DMS153 treated with DMSO at 0.1 percent for 48 hours (cell line): ENCODE measurements around the gene PKD2.

Source experiments
- DNase-seq: peaks from one replicate; lab custom pipeline; 2025; ENCODE audit not compliant: unreplicated experiment; lab: John Stamatoyannopoulos, UW

The PKD2 gene

DNA sequence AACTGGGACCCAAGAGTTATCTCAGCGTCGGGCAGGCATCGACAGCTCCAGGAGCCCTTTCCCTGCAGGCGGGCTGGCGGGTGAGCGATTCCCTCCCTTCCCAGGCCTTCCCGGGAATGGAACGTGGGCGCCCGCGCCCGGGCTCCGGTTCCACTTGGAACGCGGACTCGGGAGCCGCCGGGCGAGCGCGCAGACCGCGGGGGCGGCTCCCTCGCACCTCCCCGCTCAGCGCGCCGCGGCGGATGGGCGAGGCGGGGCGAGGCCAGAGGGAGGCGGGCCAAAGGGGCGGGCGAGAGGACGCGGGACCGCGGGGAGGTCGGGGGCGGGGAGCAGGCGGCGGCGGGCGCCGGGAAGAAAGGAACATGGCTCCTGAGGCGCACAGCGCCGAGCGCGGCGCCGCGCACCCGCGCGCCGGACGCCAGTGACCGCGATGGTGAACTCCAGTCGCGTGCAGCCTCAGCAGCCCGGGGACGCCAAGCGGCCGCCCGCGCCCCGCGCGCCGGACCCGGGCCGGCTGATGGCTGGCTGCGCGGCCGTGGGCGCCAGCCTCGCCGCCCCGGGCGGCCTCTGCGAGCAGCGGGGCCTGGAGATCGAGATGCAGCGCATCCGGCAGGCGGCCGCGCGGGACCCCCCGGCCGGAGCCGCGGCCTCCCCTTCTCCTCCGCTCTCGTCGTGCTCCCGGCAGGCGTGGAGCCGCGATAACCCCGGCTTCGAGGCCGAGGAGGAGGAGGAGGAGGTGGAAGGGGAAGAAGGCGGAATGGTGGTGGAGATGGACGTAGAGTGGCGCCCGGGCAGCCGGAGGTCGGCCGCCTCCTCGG, at the start of gene PKD2:
Gene PKD2 (plus strand): TSS at position 332 of the 818 bp plus-strand sequence. CDS start 99 bp downstream, at position 431.
- DNase-seq = peak; percentile 35

DNA sequence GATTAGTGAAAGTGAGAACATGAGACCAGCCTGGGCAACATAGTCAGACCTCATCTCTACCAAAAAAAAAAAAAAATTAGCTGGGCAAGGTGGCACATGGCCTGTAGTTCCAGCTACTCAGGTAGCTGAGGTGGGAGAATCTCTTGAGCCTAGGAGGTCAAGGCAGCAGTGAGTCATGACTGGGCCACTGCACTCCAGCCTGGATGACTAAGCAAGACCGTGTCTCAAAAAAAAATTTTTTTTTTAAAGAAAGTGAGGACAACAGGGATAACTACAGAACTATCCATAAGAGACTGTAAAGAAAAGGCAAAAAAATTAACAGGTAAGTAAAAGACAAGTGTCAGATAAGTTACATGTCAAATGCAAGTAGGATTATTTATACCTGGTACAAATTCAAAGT, 45.4 kb upstream of the PKD2 start:
- DNase-seq = no peak

DNA sequence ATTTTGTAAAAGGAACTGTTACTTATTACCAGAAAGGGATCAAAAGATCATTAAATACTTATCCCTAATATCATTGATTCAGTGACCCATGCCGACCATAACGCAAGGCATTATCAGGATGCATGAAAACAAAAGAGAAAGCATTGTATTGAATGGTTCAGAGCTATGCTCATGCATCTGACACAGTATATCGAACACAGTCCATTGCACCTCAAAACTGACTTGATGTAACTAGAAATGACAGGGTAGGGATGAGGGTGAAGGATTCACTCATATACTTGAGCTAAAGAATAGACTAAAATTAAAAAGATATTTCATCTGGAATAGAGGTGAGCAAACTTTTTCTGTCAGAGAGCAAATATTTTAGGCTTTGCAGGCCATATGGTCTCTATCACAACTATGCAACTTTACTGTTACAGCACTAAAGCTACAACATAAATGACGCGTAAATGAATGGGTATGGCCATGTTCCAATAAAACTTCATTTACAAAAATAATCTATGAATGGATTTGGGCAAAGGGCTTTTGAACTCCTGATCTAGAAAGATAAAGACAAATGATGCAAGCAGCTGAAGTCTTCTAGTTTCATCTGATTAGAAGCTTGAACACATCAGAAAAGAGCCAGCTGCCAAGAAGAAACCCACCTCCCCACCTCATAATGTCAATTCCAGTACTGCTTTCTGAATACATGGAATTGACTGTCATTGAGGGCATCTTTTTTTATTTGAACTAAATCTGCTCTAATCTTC, 44.9 kb upstream of the PKD2 start:
- DNase-seq = no peak

DNA sequence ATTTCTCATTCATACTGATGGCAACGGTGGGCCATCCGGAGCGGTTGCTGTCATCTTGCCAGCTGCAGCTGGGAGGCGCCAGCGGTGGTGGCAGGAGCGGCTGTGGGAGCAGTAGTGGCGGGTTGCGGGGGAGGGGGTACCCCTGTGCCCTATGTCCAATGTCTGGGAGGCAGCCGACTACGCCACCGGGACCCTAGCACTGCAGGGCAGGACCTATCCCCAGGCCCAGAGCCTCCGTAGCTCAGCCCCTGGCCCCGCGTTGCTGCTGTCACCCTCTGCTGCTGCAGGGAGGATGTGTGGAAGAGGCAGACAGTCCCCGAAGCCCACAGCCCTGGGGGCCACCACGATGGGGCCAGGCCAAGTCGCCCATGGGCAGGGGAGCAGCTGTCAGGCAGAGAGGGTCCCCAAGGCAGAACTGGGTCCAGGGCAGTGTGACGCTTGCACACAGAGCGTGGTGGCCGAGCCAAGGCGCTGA, 41.9 kb upstream of the PKD2 start:
- no peak for DNase-seq

DNA sequence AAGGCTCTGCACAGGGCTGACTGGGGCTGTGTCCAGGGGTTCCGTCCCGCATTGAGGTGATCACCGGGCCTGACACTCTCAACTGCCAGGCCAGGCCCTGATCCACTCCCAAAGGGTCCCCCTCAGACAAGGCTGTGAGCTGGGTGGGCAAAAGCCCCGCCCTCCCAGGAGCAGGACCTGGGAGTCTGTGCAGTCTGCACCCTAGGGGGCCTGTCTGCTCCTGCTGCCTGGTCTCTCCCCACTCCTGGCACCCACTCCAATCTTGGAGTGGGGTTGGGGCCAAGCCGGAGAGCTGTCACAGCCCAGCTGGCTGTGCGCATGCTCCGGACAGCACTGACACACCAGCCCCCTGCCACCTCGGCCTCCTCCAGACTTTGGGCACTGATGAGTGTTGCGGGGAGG, 41.3 kb upstream of the PKD2 start:
- DNase-seq = no peak

DNA sequence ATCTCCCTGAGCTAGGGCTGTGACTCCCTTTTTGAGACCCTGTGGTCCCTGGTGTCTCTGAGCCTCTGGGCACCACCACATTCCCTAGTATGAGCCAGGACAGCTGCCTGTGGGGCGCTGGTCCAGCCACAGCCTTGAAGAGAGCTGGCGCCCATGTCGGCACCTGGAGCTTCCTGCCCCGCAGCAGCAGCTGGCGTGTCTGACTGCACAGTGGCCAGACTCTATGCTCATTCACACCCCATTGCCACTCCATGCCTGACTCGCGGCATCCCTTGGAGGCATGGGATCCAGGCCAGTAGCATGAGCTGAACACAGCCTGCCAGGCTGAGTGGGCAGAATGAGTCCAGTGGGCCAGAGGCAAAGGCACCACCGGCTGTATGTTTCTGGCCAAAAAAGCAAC, 40.2 kb upstream of the PKD2 start:
- DNase-seq = no peak

DNA sequence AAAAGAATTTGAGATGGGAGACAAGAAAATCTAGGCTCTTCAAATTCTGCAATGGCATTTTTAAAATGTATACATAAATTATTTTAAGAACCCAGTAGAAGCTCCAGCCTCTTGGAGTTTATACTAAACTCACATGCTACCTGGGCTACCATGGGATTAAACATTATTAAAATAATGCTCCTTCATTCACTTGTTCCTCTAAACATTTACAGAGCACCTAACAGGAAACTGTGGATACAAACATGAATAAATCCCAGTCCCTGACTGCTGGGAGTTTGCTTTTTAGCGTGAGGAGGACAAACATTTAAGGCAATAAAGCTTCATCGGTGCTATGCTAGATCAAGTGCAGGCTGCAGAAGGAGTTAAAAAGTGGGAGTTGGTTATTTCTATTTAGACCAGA, 37.3 kb upstream of the PKD2 start:
- DNase-seq = no peak

DNA sequence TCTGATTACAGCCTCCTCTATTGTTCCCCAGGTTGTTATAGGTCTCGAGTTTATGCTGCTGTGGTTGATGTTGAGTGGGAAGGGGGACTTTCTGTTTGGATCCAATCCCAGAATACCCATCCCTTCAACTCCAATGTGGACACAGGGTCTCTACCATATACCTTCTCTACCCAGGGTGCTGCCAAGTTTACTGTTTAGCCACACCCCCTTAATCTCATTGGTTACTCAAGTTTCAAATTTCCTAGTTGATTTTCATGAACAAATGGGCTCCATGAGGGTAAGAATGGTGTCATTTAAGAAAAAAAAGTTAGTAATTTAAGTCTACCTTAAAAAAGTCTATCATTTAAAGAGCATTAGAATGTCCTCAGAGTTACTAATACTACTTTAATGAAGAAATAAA, 35.6 kb upstream of the PKD2 start:
- no peak for DNase-seq

DNA sequence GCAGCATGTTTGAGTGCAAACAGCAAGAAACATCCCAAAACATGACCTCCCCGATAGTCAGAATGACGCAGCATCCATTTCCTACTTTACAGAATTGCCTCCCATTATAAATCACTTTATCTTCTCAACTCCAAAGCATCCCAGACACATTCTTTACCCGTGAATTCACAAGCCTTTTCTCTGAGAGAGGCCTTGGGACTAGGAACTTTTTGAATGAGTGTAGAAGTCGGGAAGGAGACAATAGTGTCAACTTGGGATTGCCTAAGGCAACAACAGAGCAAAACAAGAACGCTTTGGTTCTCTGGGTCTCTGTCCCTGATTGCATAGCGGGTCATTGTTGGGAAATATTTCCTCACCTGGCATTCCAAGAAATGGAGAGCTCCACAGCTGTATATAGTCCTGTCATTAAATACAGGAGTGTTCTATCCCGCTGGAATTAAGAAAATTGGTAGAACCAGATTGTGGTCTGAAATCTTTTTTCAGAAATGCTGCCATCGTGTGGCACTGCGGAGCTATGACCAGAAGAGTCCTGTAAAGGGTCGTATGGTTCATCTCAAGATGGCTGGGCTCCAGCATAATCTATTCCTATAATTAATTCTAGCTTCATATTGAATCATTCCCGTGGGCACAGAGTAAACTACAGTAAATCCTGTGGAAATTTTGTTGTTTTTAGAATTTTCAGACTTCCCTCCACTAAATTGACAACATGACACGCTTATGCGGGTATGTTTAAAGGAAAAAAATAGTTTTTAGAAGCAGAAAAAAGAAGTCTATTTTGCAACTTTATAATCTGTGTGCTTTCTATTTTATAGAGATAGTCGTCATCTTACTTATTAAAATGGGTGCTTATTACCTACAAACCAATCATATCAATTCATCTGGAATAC, 33.9 kb upstream of the PKD2 start:
- peak; percentile 20 for DNase-seq

DNA sequence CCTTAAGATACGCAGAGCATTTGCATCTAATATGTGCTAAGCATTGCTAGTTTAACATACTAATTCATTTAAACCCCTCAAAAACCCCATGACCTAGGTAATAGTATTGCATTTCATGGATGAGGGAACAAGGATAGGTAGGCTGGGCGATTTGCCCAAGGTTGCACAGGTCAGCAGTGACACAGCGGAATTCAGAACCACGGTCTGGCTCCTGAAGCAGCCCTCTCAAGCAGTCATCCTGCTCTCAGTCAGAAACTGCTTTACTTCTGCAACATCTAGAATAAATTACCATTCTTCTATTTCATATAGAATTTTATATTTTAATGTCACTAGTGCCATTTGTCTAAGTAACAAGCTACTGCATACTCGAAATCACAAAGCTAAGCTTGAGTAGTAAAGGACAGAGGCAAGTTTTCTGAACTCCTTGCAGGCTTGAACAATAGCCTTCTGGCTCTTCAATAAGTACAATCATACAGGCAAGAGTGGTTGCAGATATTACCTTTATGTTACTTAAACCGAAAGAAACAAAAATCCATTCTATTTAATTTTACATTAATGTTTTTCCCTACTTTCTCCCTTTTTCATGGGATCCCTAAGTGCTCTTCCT, 32.5 kb upstream of the PKD2 start:
- DNase-seq = no peak

DNA sequence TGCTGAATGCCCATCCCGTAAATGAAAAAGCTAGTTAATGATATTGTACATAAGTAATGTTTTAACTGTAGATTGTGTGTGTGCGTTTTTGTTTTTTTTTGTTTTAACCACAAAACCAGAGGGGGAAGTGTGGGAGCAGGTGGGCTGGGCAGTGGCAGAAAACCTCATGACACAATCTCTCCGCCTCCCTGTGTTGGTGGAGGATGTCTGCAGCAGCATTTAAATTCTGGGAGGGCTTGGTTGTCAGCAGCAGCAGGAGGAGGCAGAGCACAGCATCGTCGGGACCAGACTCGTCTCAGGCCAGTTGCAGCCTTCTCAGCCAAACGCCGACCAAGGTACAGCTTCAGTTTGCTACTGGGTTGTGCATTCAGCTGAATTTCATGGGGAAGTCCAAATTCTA, 32.0 kb upstream of the PKD2 start, which contains the start of gene SPP1:
Gene SPP1 (plus strand): TSS at position 249 of the 400 bp plus-strand sequence. CDS start 1,182 bp downstream, outside the sequence.
- peak; percentile 45 for DNase-seq

DNA sequence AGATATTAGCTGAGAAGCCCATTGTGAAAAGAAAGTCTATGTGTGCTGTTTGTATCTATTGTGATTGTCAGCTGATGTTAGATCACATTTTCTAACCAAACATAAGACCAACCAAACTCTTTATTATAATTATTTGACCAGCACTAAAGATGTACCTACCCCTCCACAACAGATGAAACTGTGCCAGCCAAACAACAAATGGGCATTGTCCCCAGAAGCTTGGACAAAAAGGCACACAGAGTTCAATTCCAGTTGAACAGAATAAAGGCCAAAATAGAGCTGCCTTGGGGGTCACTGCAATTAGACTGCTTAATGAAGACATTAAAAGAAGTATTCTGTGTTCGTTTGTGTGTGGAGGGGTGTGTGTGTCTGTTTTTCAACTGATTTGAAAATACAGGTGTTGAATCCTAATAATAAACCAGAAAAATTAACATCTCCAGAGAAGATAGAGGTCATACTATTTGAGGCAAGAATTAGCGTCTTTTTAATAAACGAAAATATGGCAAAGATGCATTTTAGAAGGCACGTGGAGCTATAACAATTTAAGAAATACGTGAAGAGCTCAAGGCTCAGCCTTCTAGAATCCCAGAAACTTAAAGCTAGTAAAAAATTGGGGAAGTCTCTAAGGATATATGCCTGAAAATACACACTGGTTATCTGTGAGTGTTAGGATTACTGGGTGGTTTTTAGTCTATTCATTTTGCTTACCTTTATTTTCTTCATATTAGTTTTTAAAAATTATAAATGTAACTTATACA, 29.7 kb upstream of the PKD2 start:
- no peak for DNase-seq

DNA sequence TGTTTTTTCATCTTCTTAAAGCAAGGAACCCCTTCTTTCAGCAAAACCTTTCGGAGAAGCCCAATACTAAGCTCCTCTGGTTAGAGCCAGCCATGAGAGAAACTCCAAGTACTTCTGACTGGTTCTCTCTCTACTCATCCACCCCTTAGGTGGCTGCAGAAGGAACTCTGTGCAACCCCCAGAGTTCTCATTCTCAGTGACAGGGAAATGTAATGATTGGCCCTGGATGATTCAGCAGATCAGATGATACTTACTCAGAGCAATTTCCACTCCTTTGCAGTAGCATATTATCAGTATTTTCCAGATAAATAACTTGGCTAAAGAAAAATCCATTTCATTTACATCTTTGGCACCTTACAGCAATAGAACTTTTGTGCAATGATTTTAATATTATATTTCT, 28.8 kb upstream of the PKD2 start:
- DNase-seq = no peak

DNA sequence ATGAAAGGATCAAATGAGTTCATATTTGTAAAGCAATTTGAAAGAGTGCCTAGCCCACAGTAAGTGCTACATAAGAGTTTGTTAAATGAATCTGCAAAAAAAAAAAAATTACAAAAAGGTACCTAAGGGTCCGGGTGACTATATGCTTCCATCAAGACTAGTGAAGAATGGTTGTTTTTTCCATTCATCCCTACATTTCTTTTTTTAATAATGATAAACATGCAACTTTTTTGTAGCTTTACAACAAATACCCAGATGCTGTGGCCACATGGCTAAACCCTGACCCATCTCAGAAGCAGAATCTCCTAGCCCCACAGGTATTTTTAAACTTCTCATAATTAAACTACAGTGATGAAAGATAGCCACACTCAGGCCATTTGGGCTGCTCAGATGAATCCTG, 27.6 kb upstream of the PKD2 start:
- no peak for DNase-seq

DNA sequence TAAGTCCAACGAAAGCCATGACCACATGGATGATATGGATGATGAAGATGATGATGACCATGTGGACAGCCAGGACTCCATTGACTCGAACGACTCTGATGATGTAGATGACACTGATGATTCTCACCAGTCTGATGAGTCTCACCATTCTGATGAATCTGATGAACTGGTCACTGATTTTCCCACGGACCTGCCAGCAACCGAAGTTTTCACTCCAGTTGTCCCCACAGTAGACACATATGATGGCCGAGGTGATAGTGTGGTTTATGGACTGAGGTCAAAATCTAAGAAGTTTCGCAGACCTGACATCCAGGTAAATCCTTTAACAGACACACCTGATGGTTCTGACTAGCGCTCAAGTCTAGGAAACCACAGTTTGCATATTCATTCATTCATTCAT, 25.9 kb upstream of the PKD2 start:
- DNase-seq = no peak

DNA sequence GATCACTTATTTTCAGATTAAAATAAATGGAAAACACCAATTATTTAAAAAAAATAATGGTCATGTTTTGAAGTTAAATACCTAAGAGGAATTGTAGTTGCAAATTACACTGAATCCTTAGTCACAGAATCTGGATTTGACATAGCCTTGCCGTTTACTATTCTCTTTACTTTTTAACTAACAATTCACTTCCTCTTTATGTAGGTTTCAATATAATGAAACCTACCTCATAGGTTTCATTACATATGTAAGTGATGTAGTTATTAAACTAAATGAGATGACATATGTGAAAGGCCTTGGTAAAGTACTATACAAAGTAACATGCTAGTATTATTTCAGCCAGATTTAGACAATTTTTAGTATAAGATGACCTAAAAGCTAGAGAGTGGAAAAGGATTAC, 25.4 kb upstream of the PKD2 start:
- no peak for DNase-seq

DNA sequence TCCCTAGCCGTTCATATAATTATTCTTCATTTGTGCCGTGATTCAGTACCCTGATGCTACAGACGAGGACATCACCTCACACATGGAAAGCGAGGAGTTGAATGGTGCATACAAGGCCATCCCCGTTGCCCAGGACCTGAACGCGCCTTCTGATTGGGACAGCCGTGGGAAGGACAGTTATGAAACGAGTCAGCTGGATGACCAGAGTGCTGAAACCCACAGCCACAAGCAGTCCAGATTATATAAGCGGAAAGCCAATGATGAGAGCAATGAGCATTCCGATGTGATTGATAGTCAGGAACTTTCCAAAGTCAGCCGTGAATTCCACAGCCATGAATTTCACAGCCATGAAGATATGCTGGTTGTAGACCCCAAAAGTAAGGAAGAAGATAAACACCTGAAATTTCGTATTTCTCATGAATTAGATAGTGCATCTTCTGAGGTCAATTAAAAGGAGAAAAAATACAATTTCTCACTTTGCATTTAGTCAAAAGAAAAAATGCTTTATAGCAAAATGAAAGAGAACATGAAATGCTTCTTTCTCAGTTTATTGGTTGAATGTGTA, 24.9 kb upstream of the PKD2 start:
- no peak for DNase-seq

DNA sequence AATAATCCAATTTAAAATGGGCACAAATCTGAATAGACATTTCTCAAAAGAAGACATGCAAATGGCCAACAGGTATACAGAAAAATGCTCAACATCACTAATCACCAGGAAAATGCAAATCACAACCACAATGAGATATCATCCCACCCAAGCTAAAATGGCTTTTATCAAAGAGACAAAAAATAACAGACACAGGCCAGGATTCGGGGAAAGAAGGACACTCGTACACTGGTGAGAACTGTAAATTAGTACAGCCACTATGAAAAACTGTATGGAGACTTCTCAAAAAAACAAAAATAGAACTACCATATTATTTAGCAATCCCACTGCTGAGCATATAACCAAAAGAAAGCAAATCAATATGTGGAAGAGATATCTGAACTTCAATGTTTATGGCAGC, 23.4 kb upstream of the PKD2 start:
- DNase-seq = no peak

DNA sequence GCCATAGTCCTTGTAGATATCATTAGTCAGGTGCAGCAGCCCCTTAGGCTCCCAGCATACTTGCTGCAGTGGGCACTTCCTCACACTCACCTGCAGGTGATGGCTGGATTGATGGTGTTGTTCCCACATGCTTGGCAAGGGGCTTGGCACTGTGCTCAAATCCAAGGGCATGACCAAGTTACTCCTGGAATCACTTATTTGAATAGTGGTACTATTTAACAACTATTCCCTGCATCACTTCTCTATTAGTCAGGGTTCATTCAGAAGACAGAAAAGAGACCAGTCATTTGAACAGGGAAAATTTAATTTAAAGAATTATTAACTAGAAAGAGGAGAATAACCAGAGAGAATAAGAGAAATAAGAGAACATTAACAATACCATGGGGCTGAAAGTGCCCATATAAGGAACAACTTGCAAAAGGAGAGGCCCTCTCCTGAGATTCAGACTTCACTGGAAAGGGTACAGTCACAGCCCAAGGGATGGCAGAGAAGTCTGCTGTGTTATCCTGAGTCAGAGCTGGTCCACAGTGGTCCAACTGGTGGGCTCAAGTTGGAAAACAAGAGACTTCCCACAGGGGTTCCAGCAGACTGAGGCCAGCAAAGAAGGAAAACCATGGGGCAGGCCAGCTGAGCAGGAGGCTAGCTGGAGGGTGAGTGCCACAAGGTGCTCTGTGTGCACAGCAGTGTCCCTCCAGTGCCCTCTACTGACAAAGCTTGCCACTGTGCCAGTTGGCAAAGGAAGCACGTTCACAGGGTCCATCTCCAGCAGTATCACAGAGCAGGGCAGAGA, 22.1 kb upstream of the PKD2 start:
- DNase-seq = peak; percentile 22
